Endothelial cell of umbilical vein (primary cell): ENCODE data around the gene DPH7.

Experiments used
- CTCF ChIP-seq, 2 donors: IDR thresholded peaks; 1 replicate in 1 of 2; 2 replicates in 1 of 2; pipeline ENCODE4 v1.5.1; 2011; ENCODE audit warnings: low read length in 2 of 2, mild to moderate bottlenecking in 2 of 2, moderate library complexity in 2 of 2, control low read depth in 1 of 2, inconsistent platforms in 1 of 2, low read depth in 1 of 2; ENCODE audit not compliant: insufficient read depth in 1 of 2; ENCODE audit errors: extremely low read depth in 1 of 2
- EZH2 ChIP-seq: IDR thresholded peaks from 2 replicates; pipeline ENCODE4 v1.6.1; 2012; ENCODE audit warnings: borderline replicate concordance, low read depth, mild to moderate bottlenecking, moderate library complexity, low read length, inconsistent platforms; ENCODE audit not compliant: severe bottlenecking
- GATA2 ChIP-seq: IDR thresholded peaks from 2 replicates; pipeline ENCODE4 v1.7.0; 2011; ENCODE audit warnings: low read depth, mild to moderate bottlenecking, moderate library complexity, mixed read lengths, low read length; ENCODE audit not compliant: insufficient read length, insufficient read depth
- MAX ChIP-seq: IDR thresholded peaks from 2 replicates; pipeline ENCODE4 v1.6.1; 2011; ENCODE audit not compliant: insufficient read depth, insufficient read length
- POLR2A ChIP-seq: IDR thresholded peaks from 2 replicates; pipeline ENCODE4 v1.6.1; 2012; ENCODE audit warnings: low read depth, mild to moderate bottlenecking, control low read depth, low read length
- POLR2AphosphoS5 ChIP-seq: IDR thresholded peaks from 2 replicates; pipeline ENCODE4 v1.6.1; 2012; ENCODE audit warnings: low read depth, mild to moderate bottlenecking, control low read depth, low read length, moderate library complexity; ENCODE audit not compliant: insufficient read depth

- no peak for TF ChIP-seq CTCF (IDR thresholded peaks at IDR 0.05; ENCODE audit: extremely low read depth in 1 of 2, insufficient read depth in 1 of 2, low read depth in 1 of 2, low read length in 2 of 2)
- no peak for TF ChIP-seq POLR2A
- no peak for TF ChIP-seq MAX
- TF ChIP-seq GATA2: no peak
- no peak for TF ChIP-seq EZH2
- no peak for TF ChIP-seq POLR2AphosphoS5
Measured at GRCh38 chr9:137593176-137593575, 14.5 kb upstream of the DPH7 start.
